GM12891 (cell line): ENCODE results near the gene SDK1.

ENCODE experiments used
- DNase-seq: peaks from one replicate; pipeline ENCODE4 v3.0.0; 2011; ENCODE audit warnings: low spot score; ENCODE audit not compliant: insufficient read length
- FAIRE-seq: peaks from 2 replicates; lab custom pipeline; 2011; peaks lifted over from hg19 to GRCh38; lab: Jason Lieb, UNC
- PAX5 ChIP-seq: IDR thresholded peaks from 2 replicates; pipeline ENCODE4 v1.6.1; 2011; ENCODE audit warnings: low read length, moderate library complexity, mild to moderate bottlenecking; ENCODE audit not compliant: insufficient read depth, severe bottlenecking
- POLR2A ChIP-seq: IDR thresholded peaks from 2 replicates; pipeline ENCODE4 v1.6.1; 2011; ENCODE audit warnings: low read depth, low read length, control low read depth
- POLR2AphosphoS5 ChIP-seq: IDR thresholded peaks from 2 replicates; pipeline ENCODE4 v1.6.1; 2011; ENCODE audit warnings: low read depth, low read length, control low read depth
- POU2F2 ChIP-seq: IDR thresholded peaks from 2 replicates; pipeline ENCODE4 v1.6.1; 2011; ENCODE audit warnings: low read depth, mild to moderate bottlenecking, control low read depth, low read length, moderate library complexity
- SPI1 ChIP-seq: IDR thresholded peaks from 2 replicates; pipeline ENCODE4 v1.6.1; 2011; ENCODE audit warnings: low read depth, low read length, control low read depth
- TAF1 ChIP-seq: IDR thresholded peaks from 2 replicates; pipeline ENCODE4 v1.6.1; 2011; ENCODE audit warnings: low read depth, low read length, control low read depth

Gene SDK1

GRCh38 chr7:4138866-4139265 lies 837.8 kb downstream of the SDK1 start:
- TF ChIP-seq POLR2AphosphoS5 (no peak), TAF1 (no peak), SPI1 (no peak), POLR2A (no peak), POU2F2 (no peak), PAX5 (no peak)
- FAIRE-seq (no peak), DNase-seq (no peak)

DNA sequence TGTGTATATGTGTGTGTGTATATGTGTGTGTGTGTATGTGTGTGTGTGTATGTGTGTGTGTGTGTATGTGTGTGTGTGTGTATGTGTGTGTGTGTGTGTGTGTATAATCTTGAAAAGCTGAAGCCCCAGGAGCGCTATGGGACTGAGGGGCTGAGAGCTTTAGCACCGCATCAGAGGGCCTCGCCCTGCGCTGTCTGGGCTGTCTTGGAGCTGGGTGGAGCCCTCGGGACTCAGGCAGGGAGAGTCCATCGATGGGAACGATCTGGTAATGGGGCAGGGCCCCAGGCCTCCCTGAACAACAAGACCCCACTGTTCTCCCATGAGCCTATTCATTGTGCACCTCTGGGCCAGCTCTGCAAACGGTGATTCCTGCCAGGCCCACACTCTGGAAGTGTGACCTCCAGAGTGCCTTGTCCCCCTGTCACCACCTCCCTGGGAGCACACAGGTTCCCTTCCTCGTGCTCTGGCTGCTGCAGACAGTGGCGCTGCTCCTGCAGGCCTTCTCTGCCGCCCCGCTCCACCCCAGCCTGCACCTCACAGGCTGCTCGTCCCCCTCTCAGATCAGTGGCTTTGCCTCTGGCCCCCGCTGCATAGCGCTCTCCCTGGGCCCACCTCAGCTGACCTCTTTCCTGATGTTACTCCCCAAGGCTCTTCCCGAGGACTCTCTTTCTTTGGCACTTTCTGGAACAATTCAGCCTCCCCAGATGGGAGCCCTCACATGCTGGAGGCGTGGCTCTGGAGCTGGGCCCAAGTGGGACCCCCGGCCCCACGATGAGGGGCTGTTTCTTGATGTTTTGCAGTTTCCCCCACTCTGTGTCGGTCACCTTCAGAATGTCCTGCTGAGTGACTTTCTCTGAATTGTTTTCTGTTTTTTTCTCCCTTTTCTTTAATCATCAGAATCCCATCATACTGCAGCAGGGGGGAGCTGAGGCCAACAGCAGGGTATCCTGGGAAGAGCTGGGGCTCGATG lies 838.9 kb downstream of the SDK1 start:
- TF ChIP-seq POU2F2 (no peak), POLR2AphosphoS5 (no peak), POLR2A (no peak), TAF1 (no peak), SPI1 (no peak), PAX5 (no peak)
- DNase-seq (no peak), FAIRE-seq (no peak)

- no peak for TF ChIP-seq TAF1
- no peak for TF ChIP-seq POLR2AphosphoS5
- TF ChIP-seq POLR2A = no peak
- no peak for TF ChIP-seq POU2F2
- no peak for FAIRE-seq
- no peak for DNase-seq
These were observed 839.9 kb downstream of the SDK1 start for GRCh38 chr7:4140933-4141332.

- no peak for FAIRE-seq
- TF ChIP-seq POLR2AphosphoS5 (no peak), TAF1 (no peak), POLR2A (no peak), SPI1 (no peak), PAX5 (no peak), POU2F2 (no peak)
- no peak for DNase-seq
These were observed 842.0 kb downstream of the SDK1 start for GRCh38 chr7:4143006-4143405.

GRCh38 chr7:4143511-4144171 lies 842.6 kb downstream of the SDK1 start:
- FAIRE-seq = no peak

GRCh38 chr7:4144172-4144701 lies 843.2 kb downstream of the SDK1 start:
- FAIRE-seq (no peak), DNase-seq (no peak)
- TF ChIP-seq SPI1 = no peak
- TF ChIP-seq TAF1 = no peak
- TF ChIP-seq POLR2AphosphoS5 = no peak
- TF ChIP-seq POU2F2 = no peak
- no peak for TF ChIP-seq POLR2A
- no peak for TF ChIP-seq PAX5

More at GRCh38 chr7:4143511-4144171, 842.6 kb downstream of the SDK1 start:
- TF ChIP-seq TAF1 (no peak), POLR2AphosphoS5 (no peak), POU2F2 (no peak), PAX5 (no peak), POLR2A (no peak), SPI1 (no peak)
- no peak for DNase-seq

DNA sequence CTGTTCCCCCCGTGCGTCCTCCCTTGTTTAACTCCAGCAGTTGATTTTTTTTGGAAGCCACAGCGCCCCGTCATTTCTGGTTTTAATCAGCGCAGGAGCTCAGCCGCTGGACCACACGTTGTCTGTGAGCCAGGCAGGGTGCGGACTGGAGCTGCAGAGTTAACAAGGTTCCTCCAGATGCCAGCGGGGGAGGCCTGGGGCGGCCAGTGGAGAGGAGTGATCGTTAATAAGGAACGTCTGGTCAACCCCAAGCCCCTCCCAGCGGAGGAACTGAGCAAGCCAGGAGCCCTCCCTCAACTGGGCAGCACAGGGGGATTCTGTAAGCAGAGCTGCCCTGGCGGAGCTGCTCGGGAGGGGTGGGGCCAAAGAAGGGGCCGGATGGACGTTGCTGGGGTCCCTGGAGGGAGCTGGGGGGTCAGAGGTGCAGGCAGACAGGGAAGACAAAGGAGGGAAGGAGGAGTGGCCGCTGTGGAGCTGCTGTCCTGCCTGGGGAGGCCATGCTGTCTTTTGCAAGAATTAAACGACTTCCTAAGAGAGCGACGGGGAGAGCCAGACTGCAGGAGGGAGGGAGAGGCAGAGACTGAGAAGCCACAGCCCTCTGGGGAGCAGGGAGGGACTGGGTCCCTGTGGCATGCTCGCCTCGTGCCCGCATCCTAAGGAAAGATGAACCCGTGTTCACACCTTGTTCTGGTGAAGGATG lies 843.9 kb downstream of the SDK1 start:
- TF ChIP-seq POLR2AphosphoS5 (no peak), POLR2A (no peak), PAX5 (no peak), SPI1 (no peak), TAF1 (no peak)
- DNase-seq (no peak), FAIRE-seq (no peak)

GRCh38 chr7:4145576-4145975 lies 844.5 kb downstream of the SDK1 start:
- TF ChIP-seq TAF1 (no peak), POLR2A (no peak), PAX5 (no peak), SPI1 (no peak), POLR2AphosphoS5 (no peak), POU2F2 (no peak)
- no peak for DNase-seq
- FAIRE-seq = no peak

- no peak for FAIRE-seq
- TF ChIP-seq PAX5 (no peak), SPI1 (no peak), POLR2A (no peak), TAF1 (no peak), POU2F2 (no peak), POLR2AphosphoS5 (no peak)
- DNase-seq = no peak
These were observed 847.0 kb downstream of the SDK1 start for GRCh38 chr7:4147926-4148620.
